Mesenchymal stem cell (in vitro differentiated cells and primary cell): ENCODE data around the gene SLC6A8.

Source experiments
- DNase-seq: peaks from one replicate; pipeline ENCODE4 v3.0.0-alpha.2; 2013
- H2AFZ ChIP-seq: one replicate; pipeline ENCODE4 v1.6.1; 2013; ENCODE audit warnings: low read depth, mild to moderate bottlenecking, control low read depth, inconsistent platforms, low read length, moderate library complexity
- H2AK5ac ChIP-seq: 2 replicates; pipeline ENCODE4 v1.6.1; 2013; ENCODE audit warnings: low read length, moderate library complexity, mild to moderate bottlenecking, inconsistent platforms; ENCODE audit not compliant: severe bottlenecking
- H2BK120ac ChIP-seq: one replicate; pipeline ENCODE4 v1.6.1; 2013; ENCODE audit warnings: low read depth, mild to moderate bottlenecking, inconsistent platforms, low read length, moderate library complexity
- H2BK12ac ChIP-seq, 2 experiments: one replicate each; pipeline ENCODE4 v1.6.1; 2013; ENCODE audit warnings: inconsistent platforms in 2 of 2, low read length in 2 of 2, mild to moderate bottlenecking in 2 of 2, moderate library complexity in 2 of 2, control low read depth in 1 of 2
- H2BK15ac ChIP-seq: one replicate; pipeline ENCODE4 v1.6.1; 2013; ENCODE audit warnings: mild to moderate bottlenecking, low read depth, inconsistent platforms; ENCODE audit not compliant: poor library complexity, severe bottlenecking
- H2BK5ac ChIP-seq: 2 replicates; pipeline ENCODE4 v1.6.1; 2013; ENCODE audit warnings: low read depth, mild to moderate bottlenecking, low read length, control low read depth, inconsistent platforms; ENCODE audit not compliant: poor library complexity, severe bottlenecking
- H3K14ac ChIP-seq, 2 experiments: one replicate each; pipeline ENCODE4 v1.6.1; 2013; ENCODE audit warnings: inconsistent platforms in 2 of 2, low read length in 2 of 2, control low read depth in 1 of 2, mild to moderate bottlenecking in 1 of 2, moderate library complexity in 1 of 2
- H3K18ac ChIP-seq, 2 experiments: one replicate each; pipeline ENCODE4 v1.6.1; 2013; ENCODE audit warnings: inconsistent platforms in 2 of 2, low read length in 2 of 2, control low read depth in 1 of 2, low read depth in 1 of 2, mild to moderate bottlenecking in 1 of 2
- H3K23ac ChIP-seq, 2 experiments: one replicate each; pipeline ENCODE4 v1.6.1; 2013; ENCODE audit warnings: inconsistent platforms in 2 of 2, low read length in 2 of 2, mild to moderate bottlenecking in 2 of 2, moderate library complexity in 2 of 2, control low read depth in 1 of 2
- H3K27ac ChIP-seq: 2 replicates; pipeline ENCODE4 v1.5.1; 2013; ENCODE audit warnings: mild to moderate bottlenecking, moderate library complexity, low read length, control low read depth, inconsistent platforms; ENCODE audit not compliant: poor library complexity, severe bottlenecking
- H3K27me3 ChIP-seq, 2 experiments: 2 replicates each; pipeline versions ENCODE4 v1.6.1 to v1.7.0; 2013; ENCODE audit warnings: low read length in 2 of 2, mild to moderate bottlenecking in 2 of 2, moderate library complexity in 2 of 2, control low read depth in 1 of 2, inconsistent platforms in 1 of 2; ENCODE audit not compliant: control insufficient read depth in 1 of 2, insufficient read depth in 1 of 2
- H3K36me3 ChIP-seq, 2 experiments: 2 replicates each; pipeline versions ENCODE4 v1.6.1 to v1.7.0; 2013; ENCODE audit warnings: low read length in 2 of 2, control low read depth in 1 of 2, inconsistent platforms in 1 of 2, low read depth in 1 of 2, mild to moderate bottlenecking in 1 of 2; ENCODE audit not compliant: insufficient read depth in 2 of 2, control insufficient read depth in 1 of 2
- H3K4ac ChIP-seq, 2 experiments: one replicate each; pipeline ENCODE4 v1.6.1; 2013; ENCODE audit warnings: inconsistent platforms in 2 of 2, low read length in 2 of 2, mild to moderate bottlenecking in 2 of 2, moderate library complexity in 2 of 2, control low read depth in 1 of 2, low read depth in 1 of 2
- H3K4me1 ChIP-seq: 2 replicates; pipeline ENCODE4 v1.6.1; 2013; ENCODE audit warnings: low read depth, low read length, control low read depth; ENCODE audit not compliant: control insufficient read depth, insufficient read depth
- H3K4me2 ChIP-seq: 2 replicates; pipeline ENCODE4 v1.6.1; 2013; ENCODE audit warnings: low read length, mild to moderate bottlenecking, inconsistent platforms; ENCODE audit not compliant: poor library complexity, severe bottlenecking
- H3K4me3 ChIP-seq, 2 experiments: 2 replicates each; pipeline versions ENCODE4 v1.5.1 to v1.7.0; 2013; ENCODE audit warnings: low read length in 2 of 2, mild to moderate bottlenecking in 2 of 2, control low read depth in 1 of 2, low read depth in 1 of 2; ENCODE audit not compliant: insufficient read depth in 1 of 2
- H3K79me1 ChIP-seq: replicated peaks from 2 replicates; pipeline ENCODE4 v1.6.1; 2013; ENCODE audit warnings: mild to moderate bottlenecking, control low read depth, low read length, inconsistent platforms; ENCODE audit not compliant: poor library complexity, severe bottlenecking
- H3K9ac ChIP-seq: 2 replicates; pipeline ENCODE4 v1.7.0; 2013; ENCODE audit warnings: mild to moderate bottlenecking, low read length, moderate library complexity
- H3K9me3 ChIP-seq: 2 replicates; pipeline ENCODE4 v1.7.0; 2013; ENCODE audit warnings: mild to moderate bottlenecking, low read length; ENCODE audit not compliant: control insufficient read depth
- H4K8ac ChIP-seq: one replicate; pipeline ENCODE4 v1.6.1; 2013; ENCODE audit warnings: inconsistent platforms, mild to moderate bottlenecking, low read length, moderate library complexity
- H4K91ac ChIP-seq: one replicate; pipeline ENCODE4 v1.6.1; 2013; ENCODE audit warnings: mild to moderate bottlenecking, low read length, inconsistent platforms
- WGBS: methylation state at CpG from one replicate; pipeline ENCODE4 v1.1.7; 2013; ENCODE audit warnings: mixed read lengths; 5-methylcytosine and 5-hydroxymethylcytosine counted together

The SLC6A8 gene

DNA sequence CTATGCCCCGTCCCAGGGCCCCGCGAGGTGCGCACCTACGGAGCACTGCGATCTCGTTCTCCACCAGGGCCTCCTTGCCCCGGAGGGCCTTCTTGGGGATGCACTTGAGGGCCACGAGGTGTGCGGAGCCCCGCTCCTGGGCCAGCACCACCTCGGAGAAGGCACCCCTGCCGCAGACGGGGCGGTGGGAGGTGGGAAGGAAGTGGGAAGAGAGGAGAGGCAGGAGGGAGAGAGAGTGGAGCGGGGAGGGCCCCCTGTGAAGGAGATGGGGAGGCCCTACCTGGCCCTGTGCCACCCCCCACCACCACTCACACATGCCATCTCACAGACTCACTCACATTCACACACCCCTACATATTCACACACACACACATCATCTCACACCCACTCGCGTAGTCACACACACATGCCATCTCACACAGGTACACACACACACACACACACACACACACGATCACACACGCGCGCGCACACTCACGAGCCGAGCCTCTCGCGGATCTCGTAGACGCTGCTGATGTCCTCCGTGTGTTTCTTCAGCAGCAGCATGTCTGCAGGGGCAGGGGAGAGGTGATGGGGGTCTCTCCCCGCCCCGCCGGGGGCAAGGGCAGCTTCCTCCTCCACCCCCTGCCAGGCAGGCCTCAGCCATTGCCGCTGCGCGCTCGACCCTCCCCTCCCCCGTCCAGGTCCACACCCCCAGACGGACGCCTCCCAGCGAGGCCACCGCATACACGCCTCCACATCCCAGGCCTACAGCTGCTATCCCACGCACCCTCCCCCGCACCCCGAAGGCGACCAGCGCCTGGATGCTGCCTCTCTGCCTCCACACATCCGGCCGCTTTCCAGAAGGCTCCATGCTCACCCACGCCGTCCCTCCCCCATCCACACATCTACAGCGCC, 14.9 kb upstream of the SLC6A8 start:
- H4K8ac ChIP-seq = no peak overlapping the region
- no peak overlapping the region for H3K4me3 ChIP-seq
- WGBS = 39% methylated on average over 12 of the region's 53 CpGs
- no peak overlapping the region for H3K9ac ChIP-seq
- no peak overlapping the region for H4K91ac ChIP-seq
- H3K18ac ChIP-seq = no peak overlapping the region
- H3K36me3 ChIP-seq = no peaks in the 10 kb centered on the region
- H3K79me1 ChIP-seq = no peaks in the 10 kb centered on the region
- no peak overlapping the region for H3K4me2 ChIP-seq
- no peak overlapping the region for H3K4ac ChIP-seq
- no peak overlapping the region for H2BK15ac ChIP-seq
- no peak overlapping the region for H2BK120ac ChIP-seq
- H3K27me3 ChIP-seq = peaks cover 17 to 55% of the 10 kb centered on the region in 2 experiments
- H3K23ac ChIP-seq = no peak overlapping the region
- no peaks in the 10 kb centered on the region for H3K9me3 ChIP-seq
- no peak overlapping the region for H2BK5ac ChIP-seq
- H2AK5ac ChIP-seq = no peak overlapping the region
- no peak overlapping the region for H2AFZ ChIP-seq
- DNase-seq = no peak
- H3K14ac ChIP-seq = no peak overlapping the region
- no peak overlapping the region for H3K27ac ChIP-seq
- peaks cover 2% of the 10 kb centered on the region for H3K4me1 ChIP-seq
- H2BK12ac ChIP-seq = no peak overlapping the region

DNA sequence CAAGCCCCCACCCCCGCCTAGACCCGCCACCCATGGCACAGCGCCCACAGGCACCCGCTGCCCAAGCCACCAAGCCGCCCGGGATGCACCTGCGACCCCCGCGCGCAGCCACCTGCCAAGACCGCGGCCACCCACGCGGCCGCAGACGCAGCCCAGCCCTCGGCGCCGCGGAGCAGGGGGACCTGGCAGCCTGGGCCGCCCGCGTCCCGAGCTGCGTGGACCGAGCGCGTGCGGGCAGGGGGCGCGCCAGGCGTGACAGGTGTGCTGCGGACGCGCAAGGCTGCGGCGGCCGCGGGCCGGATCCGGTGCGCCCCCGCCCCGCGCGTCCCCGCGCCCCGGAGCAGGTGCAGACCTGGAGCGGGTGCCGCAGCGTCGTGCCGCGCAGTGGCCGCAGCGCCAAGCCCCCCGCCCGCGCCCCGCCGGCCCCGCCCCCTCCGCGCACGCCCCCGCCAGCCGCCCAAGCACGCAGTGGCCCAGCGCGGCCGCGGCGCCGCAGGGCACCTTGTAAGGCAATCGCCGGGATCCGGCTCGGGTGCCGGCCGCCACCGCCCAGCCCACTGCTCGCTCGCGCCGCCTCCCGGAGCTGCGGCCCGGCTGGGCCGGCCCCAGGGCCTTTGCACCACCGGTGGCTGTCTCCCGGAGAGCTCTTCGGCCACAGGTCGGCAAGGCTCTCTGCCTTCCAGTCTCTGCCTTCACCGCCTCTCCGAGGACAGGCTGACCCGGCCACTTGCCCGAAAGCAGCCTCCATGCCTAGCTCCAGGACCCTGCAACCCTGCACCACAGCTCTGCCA, 14.1 kb upstream of the SLC6A8 start, which contains the start of gene PNCK:
PNCK (minus strand) TSS at position 386 of the 791 bp plus-strand sequence. CDS start 737 bp downstream, outside the sequence.
- Histone ChIP-seq H4K91ac (no peak within 1 kb of the TSS), H4K8ac (no peak within 1 kb of the TSS), H3K4me1 (peaks cover 2% of the 10 kb centered on the region), H3K4ac (no peak within 1 kb of the TSS), H3K23ac (no peak within 1 kb of the TSS), H3K27ac (no peak within 1 kb of the TSS), H2AK5ac (no peak within 1 kb of the TSS), H3K36me3 (no peaks in the 10 kb centered on the region), H3K9me3 (no peaks in the 10 kb centered on the region), H2BK120ac (no peak within 1 kb of the TSS), H2BK5ac (no peak within 1 kb of the TSS), H3K4me2 (no peak within 1 kb of the TSS), H3K9ac (no peak within 1 kb of the TSS), H3K4me3 (no peak within 1 kb of the TSS), H3K27me3 (peaks cover 17 to 60% of the 10 kb centered on the region in 2 experiments), H3K18ac (no peak within 1 kb of the TSS), H3K79me1 (no peaks in the 10 kb centered on the region), H2BK15ac (no peak within 1 kb of the TSS), H3K14ac (no peak within 1 kb of the TSS), H2AFZ (no peak within 1 kb of the TSS), H2BK12ac (no peak within 1 kb of the TSS)
- WGBS = 39% methylated on average over 16 of the region's 98 CpGs
- no peak for DNase-seq

DNA sequence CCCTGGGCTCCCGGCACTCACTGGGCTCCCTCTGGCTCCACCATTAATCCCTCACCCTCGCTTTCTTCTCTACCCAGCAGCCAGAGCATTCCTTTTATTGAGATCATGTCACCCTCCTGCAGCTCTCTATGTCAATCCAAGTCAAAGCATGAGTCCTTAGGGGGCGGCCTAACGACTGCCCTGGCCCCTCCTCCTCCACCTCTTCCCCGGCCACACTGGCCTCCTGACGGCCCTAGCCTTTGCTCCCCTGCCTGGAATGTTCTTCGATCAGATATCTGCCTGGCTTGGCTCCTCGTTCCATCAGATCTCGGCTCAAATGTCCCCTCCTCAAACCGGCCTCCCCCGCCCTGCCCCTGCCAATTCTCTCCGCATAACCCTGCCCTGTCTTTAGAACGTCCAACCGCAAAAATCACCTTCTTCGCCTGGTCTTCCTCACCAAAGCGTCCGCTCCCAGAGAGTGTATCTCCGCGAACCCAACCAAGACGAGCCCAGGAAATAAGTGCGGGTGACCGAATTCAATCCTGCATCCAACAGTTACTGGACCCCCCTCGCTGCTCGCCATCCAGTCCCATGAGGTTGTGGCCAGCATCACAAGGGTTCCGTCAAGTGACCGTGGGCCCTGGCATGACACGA, 13.4 kb upstream of the SLC6A8 start:
- Histone ChIP-seq H4K8ac (no peak overlapping the region), H2BK120ac (no peak overlapping the region), H3K9ac (no peak overlapping the region), H2AK5ac (no peak overlapping the region), H3K4me3 (no peak overlapping the region), H4K91ac (no peak overlapping the region), H3K14ac (no peak overlapping the region), H3K4me1 (peaks cover 2% of the 10 kb centered on the region), H3K27ac (no peak overlapping the region), H2BK5ac (no peak overlapping the region), H3K4me2 (no peak overlapping the region), H3K18ac (no peak overlapping the region), H2BK15ac (no peak overlapping the region), H2BK12ac (no peak overlapping the region), H2AFZ (no peak overlapping the region), H3K36me3 (no peaks in the 10 kb centered on the region), H3K27me3 (peaks cover 17 to 64% of the 10 kb centered on the region in 2 experiments), H3K79me1 (no peaks in the 10 kb centered on the region), H3K9me3 (no peaks in the 10 kb centered on the region), H3K4ac (no peak overlapping the region), H3K23ac (no peak overlapping the region)
- DNase-seq = no peak
- 76% methylated on average over 27 of the region's 27 CpGs for WGBS

DNA sequence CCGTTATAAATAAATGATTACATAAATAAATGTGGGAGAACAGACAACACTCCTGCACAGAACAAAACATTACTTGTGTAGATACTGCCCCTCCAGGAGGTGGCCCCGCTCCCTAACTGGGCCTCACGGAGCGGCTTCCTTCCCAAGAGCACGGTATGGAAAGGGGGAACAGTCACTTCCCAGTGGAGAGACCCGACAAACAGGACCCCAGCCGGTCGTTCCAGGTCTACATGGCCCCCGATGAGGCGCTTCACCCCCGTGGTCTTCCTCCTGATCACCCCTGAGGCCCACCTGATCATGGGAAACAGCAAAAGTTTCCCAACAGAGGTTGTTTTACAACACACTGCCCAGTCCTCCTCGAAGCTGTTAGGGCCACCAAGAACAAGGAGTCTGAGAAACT, 6.6 kb upstream of the SLC6A8 start:
- Histone ChIP-seq H3K4me2 (no peak overlapping the region), H2BK5ac (no peak overlapping the region), H3K27me3 (peaks cover 11 to 52% of the 10 kb centered on the region in 2 experiments), H2BK12ac (no peak overlapping the region), H3K79me1 (no peaks in the 10 kb centered on the region), H2AFZ (no peak overlapping the region), H3K18ac (no peak overlapping the region), H3K36me3 (no peaks in the 10 kb centered on the region), H3K23ac (no peak overlapping the region), H3K9me3 (peaks cover 5% of the 10 kb centered on the region), H2BK15ac (no peak overlapping the region), H3K4ac (no peak overlapping the region), H3K4me3 (no peak overlapping the region), H3K27ac (no peak overlapping the region), H3K9ac (no peak overlapping the region), H4K8ac (no peak overlapping the region), H3K14ac (no peak overlapping the region), H4K91ac (no peak overlapping the region), H2AK5ac (no peak overlapping the region), H2BK120ac (no peak overlapping the region), H3K4me1 (no peaks in the 10 kb centered on the region)
- 85% methylated on average over 11 of the region's 12 CpGs for whole genome bisulfite sequencing
- no peak for DNase-seq
